ENCODE data around the gene TSPAN32.
"Not testable (repeated sequence)": the region's sequence is repeated elsewhere in the genome, so short reads cannot be mapped to it uniquely, and the experiment has no call there.

The TSPAN32 gene

DNA sequence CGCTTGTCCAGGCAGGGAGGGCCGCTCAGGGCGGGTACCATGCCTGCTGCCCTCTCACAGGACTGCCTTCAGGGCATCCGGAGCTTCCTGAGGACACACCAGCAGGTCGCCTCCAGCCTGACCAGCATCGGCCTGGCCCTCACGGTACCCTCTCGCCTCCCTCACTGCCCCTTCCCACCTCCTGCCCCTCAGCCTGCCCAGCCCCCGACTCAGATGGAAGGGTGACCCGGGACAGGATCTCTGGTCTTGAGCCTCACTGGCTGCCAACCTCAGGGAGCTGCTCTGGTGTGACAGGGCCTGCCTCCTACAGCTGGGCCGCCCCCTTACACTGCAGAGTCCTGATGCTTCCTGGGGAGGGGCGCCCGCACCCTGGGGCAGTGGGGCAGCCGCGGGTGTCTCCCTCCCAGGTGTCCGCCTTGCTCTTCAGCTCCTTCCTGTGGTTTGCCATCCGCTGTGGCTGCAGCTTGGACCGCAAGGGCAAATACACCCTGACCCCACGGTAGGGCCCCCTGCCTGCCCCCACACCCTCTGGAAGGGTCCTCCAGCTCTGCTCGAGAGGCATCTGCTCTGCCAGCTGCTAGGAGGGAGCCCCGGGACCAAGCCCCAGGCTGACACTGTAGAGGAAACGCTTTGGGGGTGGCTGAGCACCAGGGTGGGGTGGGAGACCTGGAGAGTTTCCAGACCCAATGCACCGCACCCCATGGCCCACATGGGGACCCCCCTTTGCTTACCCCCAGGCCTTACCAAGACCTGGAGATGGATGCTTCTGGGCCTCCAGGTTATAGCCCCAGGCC lies 14.6 kb downstream of the TSPAN32 start:
- DNase-seq (ENCODE audit: low spot score) = no peak

DNA sequence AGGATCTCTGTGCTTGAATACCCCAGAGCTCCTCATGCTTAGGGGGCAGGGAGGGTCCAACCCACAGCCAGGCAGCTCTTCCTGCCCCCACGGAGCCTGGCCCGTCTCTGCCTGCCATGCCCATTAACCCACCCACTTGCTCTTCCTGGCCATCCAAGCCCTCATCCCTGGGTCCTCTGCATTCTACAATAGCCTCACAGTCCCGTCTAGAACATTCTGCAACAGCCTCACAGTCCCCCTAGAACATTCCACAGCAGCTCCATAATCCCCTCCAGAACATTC lies 15.1 kb downstream of the TSPAN32 start:
- no peak for DNase-seq (ENCODE audit: low spot score)

DNA sequence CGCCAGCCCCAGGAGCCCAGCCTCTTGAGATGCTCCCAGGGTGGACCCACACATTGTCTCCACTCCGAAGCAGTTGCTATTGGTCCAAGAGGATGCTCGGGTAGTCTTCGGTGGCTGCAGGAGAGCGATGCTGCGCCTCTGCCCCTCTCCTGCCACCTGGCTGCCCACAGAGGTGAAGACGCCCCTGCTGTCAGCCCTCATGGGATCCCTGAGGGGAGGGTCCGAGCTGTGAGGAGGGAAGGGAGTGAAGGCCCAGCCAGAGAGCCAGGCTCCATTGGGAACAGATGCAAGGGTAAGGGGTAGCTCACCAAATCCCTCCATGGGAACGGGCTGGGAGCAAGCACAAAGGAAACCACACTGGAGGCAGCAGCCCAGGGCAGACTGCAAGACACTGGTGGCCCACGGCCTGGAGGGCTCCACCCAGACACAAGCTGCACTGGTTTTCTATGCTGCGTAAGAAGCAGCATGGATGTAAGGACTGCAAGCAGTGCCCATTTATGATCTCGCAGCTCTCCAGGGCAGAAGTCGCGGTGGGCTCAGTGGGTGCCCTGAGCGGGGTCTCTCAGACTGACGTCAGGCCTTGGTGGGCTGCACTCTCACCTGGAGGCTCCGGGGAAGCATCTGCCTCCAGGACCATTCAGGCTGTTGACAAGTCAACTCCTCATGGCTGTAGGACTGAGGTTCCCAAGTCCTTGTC lies 15.7 kb downstream of the TSPAN32 start:
- DNase-seq (ENCODE audit: low spot score) = no peak

GRCh38 chr11:2318123-2318522 lies 16.3 kb downstream of the TSPAN32 start:
- no peak for DNase-seq (ENCODE audit: low spot score)

GRCh38 chr11:2318707-2319106 lies 16.9 kb downstream of the TSPAN32 start:
- DNase-seq (ENCODE audit: low spot score) = no peak

DNA sequence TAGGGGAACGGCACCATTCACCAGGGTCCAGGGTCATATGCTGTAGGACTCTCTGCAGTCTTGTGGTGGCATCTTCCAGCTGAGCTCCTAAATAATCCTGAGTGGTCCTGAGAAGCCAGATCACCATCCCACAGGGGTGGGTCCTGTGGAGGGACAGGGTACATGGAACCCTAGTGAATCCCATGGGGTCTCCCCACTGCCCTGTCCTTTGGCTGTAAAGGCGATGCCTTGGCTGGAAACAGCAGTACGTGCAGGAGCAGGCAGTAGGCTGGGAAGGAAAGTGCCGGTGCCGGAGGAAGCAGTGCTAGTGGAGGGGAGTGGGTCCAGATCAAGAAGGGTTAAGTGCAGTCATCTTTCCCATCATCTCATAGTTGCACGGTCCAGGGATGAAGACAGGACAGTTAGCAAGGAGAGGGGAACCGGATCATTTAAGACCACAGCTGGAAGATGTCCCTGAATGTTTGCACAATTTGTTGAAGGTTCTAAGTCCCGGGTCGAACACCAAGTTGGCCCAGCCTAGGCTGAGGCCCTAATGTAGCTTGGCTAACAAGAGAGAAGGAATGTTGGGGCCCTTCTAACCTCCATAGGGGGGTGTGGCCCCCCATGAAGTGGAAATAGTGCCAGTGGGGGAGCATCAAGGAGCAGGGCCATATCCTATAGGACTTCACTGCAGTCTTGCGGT lies 18.1 kb downstream of the TSPAN32 start:
- no peak for DNase-seq (ENCODE audit: low spot score)

GRCh38 chr11:2320568-2321310 lies 18.9 kb downstream of the TSPAN32 start:
- DNase-seq (ENCODE audit: low spot score) = no peak

DNA sequence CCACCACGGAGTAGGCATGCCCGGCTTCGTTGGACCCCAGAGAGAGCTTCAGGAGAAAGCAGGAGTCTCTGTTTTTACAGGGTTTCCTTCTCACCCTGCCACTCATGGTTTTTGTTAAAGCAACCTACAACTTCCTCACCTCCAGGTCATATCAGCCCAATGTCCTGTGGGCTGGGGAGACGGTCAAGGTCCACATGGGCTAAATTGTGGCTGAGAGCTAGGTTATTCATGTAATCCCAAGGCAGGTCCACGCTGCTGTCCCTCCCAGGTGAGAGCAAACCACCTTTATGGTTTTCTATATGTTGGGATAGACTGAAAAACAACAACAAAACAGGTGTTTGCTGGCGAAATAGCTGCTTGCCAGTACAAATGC lies 19.5 kb downstream of the TSPAN32 start:
- no peak for DNase-seq (ENCODE audit: low spot score)

DNA sequence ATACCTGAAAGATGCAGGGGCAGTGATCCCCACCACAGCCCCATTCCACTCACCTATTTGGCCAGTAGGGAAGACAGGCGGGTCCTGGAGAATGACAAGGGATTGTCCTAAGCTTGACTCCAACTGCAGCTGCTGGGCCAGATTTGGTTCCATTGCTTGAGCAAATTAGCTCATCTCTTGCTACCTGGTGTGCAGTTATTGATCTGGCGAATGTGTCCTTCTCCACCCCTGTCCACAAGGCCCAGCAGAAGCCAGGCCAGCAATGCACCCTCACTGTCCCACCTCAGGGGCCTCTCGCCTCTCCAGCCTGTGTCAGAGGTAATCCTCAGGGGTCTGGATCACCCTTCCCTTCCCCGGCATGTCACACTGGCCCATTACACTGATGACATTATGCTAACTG lies 23.3 kb downstream of the TSPAN32 start:
- no peak for DNase-seq (ENCODE audit: low spot score)

- no peak for DNase-seq (ENCODE audit: low spot score)
Measured at GRCh38 chr11:2325719-2326118, 23.9 kb downstream of the TSPAN32 start.

- DNase-seq (ENCODE audit: low spot score) = no peak
Measured at GRCh38 chr11:2327032-2327431, 25.2 kb downstream of the TSPAN32 start.

GRCh38 chr11:2328021-2328420 lies 26.2 kb downstream of the TSPAN32 start:
- no peak for DNase-seq (ENCODE audit: low spot score)

DNA sequence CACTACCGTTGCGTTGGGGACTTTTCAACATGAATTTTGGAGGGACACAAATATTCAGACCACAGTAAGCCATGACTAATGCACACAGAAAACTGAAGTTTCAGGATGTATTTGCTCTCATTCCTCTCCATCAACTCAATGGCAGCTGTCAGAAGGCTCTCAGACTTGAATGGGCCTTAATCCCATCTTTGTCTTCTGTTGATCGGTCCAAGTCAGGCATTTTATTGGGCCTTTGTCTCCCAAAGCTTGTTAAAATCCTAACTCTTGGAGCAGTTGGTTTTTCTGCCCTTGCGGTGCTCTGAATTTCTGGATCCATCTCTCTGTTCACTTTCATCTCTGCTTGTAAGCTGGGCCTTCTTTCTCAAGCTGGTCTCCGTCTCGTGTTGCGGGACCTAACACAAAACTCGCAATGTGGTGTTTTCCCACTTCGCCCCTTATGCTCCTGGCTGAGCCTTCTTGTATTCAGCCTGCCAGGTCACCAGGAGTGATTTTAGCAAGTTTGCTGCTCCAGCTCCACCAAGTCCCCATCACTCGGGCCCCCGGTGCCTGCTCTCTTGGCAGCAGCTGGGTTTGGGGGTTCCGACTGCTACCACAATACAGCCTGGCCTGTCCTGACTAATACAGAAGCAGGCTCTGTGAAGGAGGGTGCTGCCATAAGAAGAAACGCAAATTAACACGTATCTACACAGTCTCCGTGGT lies 27.0 kb downstream of the TSPAN32 start:
- no peak for DNase-seq (ENCODE audit: low spot score)

DNA sequence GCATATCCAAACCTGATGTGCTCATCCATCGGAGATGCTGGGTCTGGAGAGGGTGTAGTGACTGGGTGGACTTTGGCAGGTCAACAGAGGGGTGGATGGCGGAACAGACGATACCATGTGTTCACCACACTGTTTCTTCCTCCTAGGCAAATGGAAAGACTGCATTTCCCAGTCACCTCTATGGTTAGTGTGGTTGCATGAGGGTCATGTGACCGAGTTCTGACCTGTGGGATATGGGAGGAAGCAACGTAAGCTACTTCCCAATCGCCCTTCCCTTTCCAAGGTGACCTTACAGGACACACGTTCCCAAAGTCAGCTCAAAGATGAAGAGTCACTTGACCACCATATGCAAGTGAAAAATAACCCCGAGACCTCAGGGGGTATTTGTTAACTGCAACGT lies 27.7 kb downstream of the TSPAN32 start:
- no peak for DNase-seq (ENCODE audit: low spot score)

DNA sequence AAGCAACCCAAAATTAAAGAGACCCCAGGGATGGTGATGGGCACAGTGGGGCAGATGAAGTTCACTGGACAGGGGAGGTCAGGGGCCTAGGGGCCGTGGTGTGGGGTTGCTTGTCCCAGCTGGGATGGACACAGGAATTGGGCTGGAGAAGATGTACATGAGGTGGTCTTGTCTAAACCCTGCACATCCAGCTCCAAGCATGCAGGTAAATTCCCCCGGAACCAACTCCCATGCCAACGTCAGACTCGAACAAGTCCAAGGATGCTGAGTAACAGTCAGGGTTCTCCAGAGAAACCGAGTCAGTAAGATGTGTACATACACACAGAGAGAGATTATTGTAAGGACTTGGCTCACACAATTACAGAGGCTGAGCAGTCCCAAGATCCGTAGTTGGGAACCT lies 28.9 kb downstream of the TSPAN32 start:
- DNase-seq (ENCODE audit: low spot score) = no peak

DNA sequence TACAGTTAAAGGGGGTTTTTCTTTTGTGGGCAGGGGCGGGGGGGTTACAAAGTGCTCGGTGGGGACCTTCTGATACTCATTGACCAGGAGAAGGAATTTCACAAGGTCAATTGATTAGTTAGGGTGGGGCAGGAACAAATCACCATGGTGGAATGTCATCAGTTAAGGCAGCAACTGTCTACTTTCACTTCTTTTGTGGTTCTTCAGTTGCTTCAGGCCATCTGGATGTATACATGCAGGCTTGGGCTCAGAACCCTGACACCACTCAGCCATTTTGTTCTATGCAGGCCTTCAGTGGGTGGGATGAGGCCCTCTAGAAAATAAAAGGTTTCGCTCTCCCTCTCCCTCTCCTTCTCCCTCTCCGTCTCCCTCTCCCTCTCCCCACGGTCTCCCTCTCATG lies 29.6 kb downstream of the TSPAN32 start:
- DNase-seq (ENCODE audit: low spot score) = no peak

DNA sequence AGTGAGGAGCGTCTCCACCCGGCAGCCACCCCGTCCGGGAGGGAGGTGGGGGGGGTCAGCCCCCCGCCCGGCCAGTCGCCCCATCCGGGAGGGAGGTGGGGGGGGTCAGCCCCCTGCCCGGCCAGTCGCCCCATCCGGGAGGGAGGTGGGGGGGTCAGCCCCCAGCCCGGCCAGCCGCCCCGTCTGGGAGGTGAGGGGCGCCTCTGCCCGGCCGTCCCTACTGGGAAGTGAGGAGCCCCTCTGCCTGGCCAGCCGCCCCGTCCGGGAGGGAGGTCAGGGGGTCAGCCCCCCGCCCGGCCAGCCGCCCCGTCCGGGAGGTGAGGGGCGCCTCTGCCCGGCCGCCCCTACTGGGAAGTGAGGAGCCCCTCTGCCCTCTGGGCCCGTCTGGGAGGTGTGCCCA lies 30.8 kb downstream of the TSPAN32 start:
- DNase-seq (ENCODE audit: low spot score) = not testable (repeated sequence)

DNA sequence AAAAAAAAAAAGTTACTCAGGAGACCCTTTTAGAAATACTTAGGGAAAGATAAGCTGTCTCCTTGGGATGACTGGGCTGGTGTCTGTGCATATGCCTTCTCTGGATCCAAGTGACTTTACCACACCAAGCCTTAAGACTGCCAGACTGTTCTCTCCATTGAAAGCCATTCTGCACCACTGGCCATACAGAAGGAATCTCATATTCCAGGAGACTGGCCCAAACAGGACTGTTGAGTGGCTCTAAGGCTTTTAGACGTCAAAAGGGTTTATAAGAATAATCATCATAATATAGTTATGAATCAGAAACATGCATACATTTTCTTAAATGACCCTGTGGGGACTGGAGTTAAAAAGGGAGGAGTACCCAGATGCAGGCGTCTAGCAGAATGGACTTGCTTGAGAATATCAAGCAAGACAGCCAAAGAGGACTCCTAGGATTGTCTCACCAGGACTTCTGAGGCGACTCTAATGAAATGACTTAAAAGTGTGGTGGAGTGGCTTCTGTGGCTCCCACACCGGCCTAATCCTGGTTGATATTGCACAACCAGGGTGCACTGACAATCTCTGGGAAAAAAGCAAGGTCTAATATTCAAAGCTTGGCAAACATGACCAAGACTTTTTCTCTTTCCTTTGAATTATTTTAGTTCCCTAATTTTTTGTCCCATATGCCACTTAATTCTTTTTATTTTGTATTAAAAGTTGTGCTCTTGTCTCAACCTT lies 31.8 kb downstream of the TSPAN32 start:
- DNase-seq (ENCODE audit: low spot score) = not testable (repeated sequence)

DNA sequence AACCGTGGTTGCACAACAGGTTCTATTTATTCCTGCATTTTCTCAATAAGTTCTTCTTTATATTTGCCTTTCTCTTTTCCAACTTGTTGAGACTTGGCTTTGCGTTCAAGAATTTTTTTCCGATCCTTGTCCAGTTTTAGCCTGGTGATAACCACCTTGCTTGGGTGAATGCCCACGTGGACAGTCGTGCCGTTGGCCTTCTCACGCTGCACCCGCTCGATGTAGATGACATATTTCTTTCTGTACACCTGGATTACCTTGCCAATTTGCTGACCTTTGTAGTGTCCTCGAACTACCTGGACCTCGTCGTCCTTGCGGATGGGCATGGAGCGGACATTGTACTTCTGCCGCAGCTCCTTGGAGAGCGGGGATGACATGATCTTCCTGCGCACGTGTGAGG lies 33.5 kb downstream of the TSPAN32 start:
- not testable (repeated sequence) for DNase-seq (ENCODE audit: low spot score)

DNA sequence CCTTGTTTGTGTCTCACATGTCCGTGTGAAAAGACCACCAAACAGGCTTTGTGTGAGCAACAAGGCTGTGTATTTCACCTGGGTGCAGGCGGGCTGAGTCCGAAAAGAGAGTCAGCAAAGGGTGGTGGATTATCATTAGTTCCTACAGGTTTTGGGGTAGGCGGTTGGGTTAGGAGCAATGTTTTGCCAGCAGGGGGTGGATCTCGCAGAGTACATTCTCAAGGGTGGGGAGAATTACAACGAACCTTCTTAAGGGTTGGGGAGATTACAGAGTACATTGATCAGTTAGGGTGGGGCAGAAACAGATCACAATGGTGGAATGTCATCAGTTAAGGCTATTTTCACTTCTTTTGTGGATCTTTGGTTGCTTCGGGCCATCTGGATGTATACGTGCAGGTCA lies 36.9 kb downstream of the TSPAN32 start:
- DNase-seq (ENCODE audit: low spot score) = not testable (repeated sequence)

DNA sequence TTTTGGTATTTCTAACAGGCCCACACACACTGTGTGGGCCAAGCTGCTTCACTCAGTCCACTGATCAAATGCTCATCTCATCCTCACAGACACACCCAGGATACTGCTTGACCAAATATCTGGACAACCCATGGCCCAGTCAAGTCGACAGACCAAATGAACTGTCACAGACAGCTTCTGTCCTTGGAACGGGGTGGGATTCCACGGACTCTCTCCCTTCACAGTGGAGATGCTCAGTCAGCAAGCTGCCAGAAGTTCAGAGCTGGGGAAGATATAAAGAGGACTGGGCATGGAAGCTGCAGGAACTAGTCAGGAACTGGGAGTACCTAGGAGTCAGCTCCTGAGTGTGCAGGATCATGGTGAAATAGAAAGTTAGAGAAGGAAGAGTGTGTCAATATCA lies 40.7 kb downstream of the TSPAN32 start:
- no peak for DNase-seq (ENCODE audit: low spot score)
